ENCODE measurements around the gene ENOX2.
"Not testable (repeated sequence)": the region's sequence is repeated elsewhere in the genome, so short reads cannot be mapped to it uniquely, and the experiment has no call there.

Gene ENOX2

GRCh38 chrX:130902783-130903613 lies at the start of gene ENOX2:
Gene ENOX2 (minus strand): TSS chrX:130903209. CDS start chrX:130703216, 199,993 bp downstream.
- H3K27ac ChIP-seq, result peak within 1 kb of the TSS; percentile 64 to 93 (median 84)

GRCh38 chrX:130952266-130953043 lies 49.4 kb upstream of the ENOX2 start:
- no peak overlapping the region for H3K27ac ChIP-seq
- H3K4me3 ChIP-seq, result no peak overlapping the region

More at GRCh38 chrX:130902783-130903613, at the start of gene ENOX2:
- H3K4me3 ChIP-seq, result peak within 1 kb of the TSS; percentile 40 to 67 (median 63)

GRCh38 chrX:130944230-130944629 lies 41.2 kb upstream of the ENOX2 start:
- H3K4me3 ChIP-seq, result no peak overlapping the region
- H3K27ac ChIP-seq, result no peak overlapping the region

GRCh38 chrX:130937101-130937500 lies 34.1 kb upstream of the ENOX2 start:
- Histone ChIP-seq H3K4me3 (no peak overlapping the region), H3K27ac (no peak overlapping the region)

GRCh38 chrX:130933358-130933757 lies 30.3 kb upstream of the ENOX2 start:
- no peak overlapping the region for H3K4me3 ChIP-seq
- no peak overlapping the region for H3K27ac ChIP-seq

GRCh38 chrX:130920405-130920804 lies 17.4 kb upstream of the ENOX2 start:
- H3K4me3 ChIP-seq, H3K27ac ChIP-seq: not testable (repeated sequence)

GRCh38 chrX:130919676-130920075 lies 16.7 kb upstream of the ENOX2 start:
- not testable (repeated sequence) for H3K4me3 ChIP-seq, H3K27ac ChIP-seq

- H3K4me3 ChIP-seq, H3K27ac ChIP-seq: not testable (repeated sequence)
These were observed 15.5 kb upstream of the ENOX2 start for GRCh38 chrX:130918498-130918897.

GRCh38 chrX:130916636-130917422 lies 13.8 kb upstream of the ENOX2 start:
- H3K27ac ChIP-seq, result no peak overlapping the region
- no peak overlapping the region for H3K4me3 ChIP-seq

- no peak overlapping the region for H3K27ac ChIP-seq
- no peak overlapping the region for H3K4me3 ChIP-seq
These were observed 12.3 kb upstream of the ENOX2 start for GRCh38 chrX:130915302-130915701.

- H3K4me3 ChIP-seq, result no peak overlapping the region
These were observed 6.6 kb upstream of the ENOX2 start for GRCh38 chrX:130909469-130910136.

GRCh38 chrX:130906776-130907175 lies 3.8 kb upstream of the ENOX2 start:
- Histone ChIP-seq H3K4me3 (no peak overlapping the region), H3K27ac (no peak overlapping the region)

More at GRCh38 chrX:130909469-130910136, 6.6 kb upstream of the ENOX2 start:
- no peak overlapping the region for H3K27ac ChIP-seq

- H3K27ac ChIP-seq, result peak overlapping the region in 18 of 21 experiments; percentile 64 to 93 (median 84)
These were observed 595 bp downstream of the ENOX2 start for GRCh38 chrX:130902446-130902782.

GRCh38 chrX:130896802-130897501 lies 6.1 kb downstream of the ENOX2 start:
- H3K4me3 ChIP-seq, result no peak overlapping the region

More at GRCh38 chrX:130902446-130902782, 595 bp downstream of the ENOX2 start:
- peak overlapping the region; percentile 40 to 67 (median 63) for H3K4me3 ChIP-seq

GRCh38 chrX:130896026-130896425 lies 7.0 kb downstream of the ENOX2 start:
- peak overlapping the region in 3 of 21 experiments; percentile 2 to 36 (median 22) for H3K27ac ChIP-seq

More at GRCh38 chrX:130896802-130897501, 6.1 kb downstream of the ENOX2 start:
- peak overlapping the region in 2 of 21 experiments; percentile 18 to 36 for H3K27ac ChIP-seq

GRCh38 chrX:130895299-130895698 lies 7.7 kb downstream of the ENOX2 start:
- no peak overlapping the region for H3K27ac ChIP-seq
- no peak overlapping the region for H3K4me3 ChIP-seq

More at GRCh38 chrX:130896026-130896425, 7.0 kb downstream of the ENOX2 start:
- no peak overlapping the region for H3K4me3 ChIP-seq

GRCh38 chrX:130893356-130894085 lies 9.5 kb downstream of the ENOX2 start:
- H3K4me3 ChIP-seq, result no peak overlapping the region
- no peak overlapping the region for H3K27ac ChIP-seq

GRCh38 chrX:130887376-130887775 lies 15.6 kb downstream of the ENOX2 start:
- Histone ChIP-seq H3K4me3 (no peak overlapping the region), H3K27ac (no peak overlapping the region)
